ENCODE results near the gene YWHAB.

Gene YWHAB

DNA sequence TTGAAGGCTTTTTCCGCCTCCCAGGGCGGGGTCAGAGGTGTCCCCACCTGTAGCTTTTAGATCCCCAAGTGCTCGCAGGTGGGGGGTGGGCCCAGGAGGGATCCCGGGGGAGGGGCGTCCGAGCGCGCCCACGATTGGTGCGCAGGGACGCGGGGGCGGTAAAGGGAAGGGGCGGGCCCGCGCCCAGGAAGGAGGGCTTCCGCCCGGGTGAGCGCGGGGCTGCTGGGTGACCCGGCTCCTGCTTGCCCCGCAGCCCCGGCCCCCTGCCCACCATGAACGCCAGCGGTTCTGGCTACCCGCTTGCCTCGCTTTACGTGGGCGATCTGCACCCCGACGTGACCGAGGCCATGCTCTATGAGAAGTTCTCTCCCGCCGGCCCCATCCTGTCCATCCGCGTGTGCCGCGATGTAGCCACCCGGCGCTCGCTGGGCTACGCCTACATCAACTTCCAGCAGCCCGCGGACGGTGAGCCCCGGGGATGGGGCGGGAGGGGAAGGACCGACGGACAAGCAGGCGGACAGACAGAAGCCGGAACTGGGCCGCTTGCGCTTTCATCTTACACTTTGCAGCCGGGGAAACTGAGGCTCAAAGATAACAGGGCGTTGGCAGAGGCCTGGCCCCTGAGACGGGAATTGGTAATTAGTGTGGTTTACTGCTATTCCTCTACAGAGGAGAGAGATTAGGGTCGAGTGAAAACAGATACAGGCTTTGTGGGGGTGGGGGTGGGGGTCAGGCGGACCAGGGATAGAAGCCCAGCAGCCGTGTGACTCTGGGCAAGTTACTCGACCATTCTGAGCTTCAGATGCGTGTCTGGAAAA is 24.6 kb downstream of the YWHAB start, which contains the start of gene PABPC1L:
Gene PABPC1L (plus strand): TSS at position 189 of the 818 bp plus-strand sequence. CDS start 84 bp downstream, at position 273.
- peak within 1 kb of the TSS; percentile 78 for H3K4me3 ChIP-seq (ENCODE audit: low read length)
- H3K79me2 ChIP-seq (ENCODE audit: low read length) = peaks cover 11% of the 10 kb centered on the region
- peaks cover 10% of the 10 kb centered on the region for H3K36me3 ChIP-seq (replicated peaks; ENCODE audit: insufficient read depth, low read length)
- H3K4me1 ChIP-seq (ENCODE audit: low read length) = peaks cover 19% of the 10 kb centered on the region
- H3K9ac ChIP-seq (ENCODE audit: low read length) = peak within 1 kb of the TSS; percentile 55; the same call in 1 of the 2 replicates
- peaks cover 12% of the 10 kb centered on the region; the same call in 1 of the 2 replicates for H3F3A ChIP-seq (ENCODE audit: insufficient read depth, low read length)
- H3K4me2 ChIP-seq (ENCODE audit: low read depth, low read length) = peak within 1 kb of the TSS; percentile 96
- no peaks in the 10 kb centered on the region for H4K20me1 ChIP-seq (ENCODE audit: insufficient read depth, low read length)
- TF ChIP-seq EZH2phosphoT487 (IDR thresholded peaks at IDR 0.05; ENCODE audit: low read length) (no peak), EZH2 (optimal IDR thresholded peaks at IDR 0.05; ENCODE audit: low read depth, low read length) (no peak), CTCF (IDR thresholded peaks at IDR 0.05; ENCODE audit: low read length) (no peak)
- no peaks in the 10 kb centered on the region for H3K9me3 ChIP-seq (replicated peaks; ENCODE audit: insufficient read depth, low read length)
- peak; percentile 89 for DNase-seq
- H3K27ac ChIP-seq (ENCODE audit: low read length) = peak within 1 kb of the TSS; percentile 21; the same call in 1 of the 2 replicates
- peak within 1 kb of the TSS; percentile 86 for H2AFZ ChIP-seq (ENCODE audit: low read length)
- no peaks in the 10 kb centered on the region for H3K9me2 ChIP-seq (replicated peaks; ENCODE audit: insufficient read depth, low read length)
- no peaks in the 10 kb centered on the region for H3K27me3 ChIP-seq (replicated peaks; ENCODE audit: insufficient read depth, low read length)

DNA sequence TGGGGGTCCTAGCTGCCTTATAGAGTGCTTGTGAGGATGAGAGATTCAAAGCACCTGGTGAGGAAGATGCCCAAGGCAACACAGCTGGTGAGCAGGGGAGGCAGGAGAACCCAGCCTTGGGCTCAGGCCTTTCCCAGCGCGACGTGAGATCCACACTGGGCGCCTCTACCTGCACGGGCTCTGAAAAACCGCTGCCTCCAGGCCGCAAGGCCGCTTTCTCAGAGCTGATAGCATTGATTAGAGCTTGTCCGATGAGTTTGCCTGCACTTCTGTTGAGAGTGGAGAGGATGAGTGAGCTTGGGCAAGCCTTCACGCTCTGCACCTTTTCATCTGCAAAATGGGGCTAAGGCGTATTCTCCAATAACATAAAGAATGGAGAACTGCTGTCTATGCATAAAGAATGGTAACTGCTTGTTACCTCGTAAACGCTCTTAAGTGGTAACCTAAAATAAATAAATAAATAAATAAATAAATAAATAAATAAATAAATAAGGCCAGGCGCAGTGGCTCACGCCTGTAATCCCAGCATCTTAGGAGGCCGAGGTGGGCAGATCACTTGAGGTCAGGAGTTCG is 25.3 kb downstream of the YWHAB start:
- Histone ChIP-seq H3K9me3 (replicated peaks; ENCODE audit: insufficient read depth, low read length) (no peaks in the 10 kb centered on the region), H2AFZ (ENCODE audit: low read length) (0 out of 2 replicates have a peak overlapping the region, but pooled peaks have one; percentile 86), H4K20me1 (ENCODE audit: insufficient read depth, low read length) (no peaks in the 10 kb centered on the region), H3K27ac (ENCODE audit: low read length) (no peak overlapping the region), H3K27me3 (replicated peaks; ENCODE audit: insufficient read depth, low read length) (no peaks in the 10 kb centered on the region), H3F3A (ENCODE audit: insufficient read depth, low read length) (peaks cover 12% of the 10 kb centered on the region; the same call in 1 of the 2 replicates), H3K36me3 (replicated peaks; ENCODE audit: insufficient read depth, low read length) (peaks cover 4% of the 10 kb centered on the region), H3K4me2 (ENCODE audit: low read depth, low read length) (peak overlapping the region; percentile 96; the same call in 1 of the 2 replicates), H3K79me2 (ENCODE audit: low read length) (peaks cover 9% of the 10 kb centered on the region), H3K9me2 (replicated peaks; ENCODE audit: insufficient read depth, low read length) (no peaks in the 10 kb centered on the region), H3K4me3 (ENCODE audit: low read length) (peak overlapping the region; percentile 78), H3K9ac (ENCODE audit: low read length) (peak overlapping the region; percentile 55; the same call in 1 of the 2 replicates), H3K4me1 (ENCODE audit: low read length) (peaks cover 19% of the 10 kb centered on the region)
- DNase-seq = no peak
- TF ChIP-seq CTCF (IDR thresholded peaks at IDR 0.05; ENCODE audit: low read length) = no peak
- TF ChIP-seq EZH2phosphoT487 (IDR thresholded peaks at IDR 0.05; ENCODE audit: low read length) = no peak
- TF ChIP-seq EZH2 (optimal IDR thresholded peaks at IDR 0.05; ENCODE audit: low read depth, low read length) = no peak

DNA sequence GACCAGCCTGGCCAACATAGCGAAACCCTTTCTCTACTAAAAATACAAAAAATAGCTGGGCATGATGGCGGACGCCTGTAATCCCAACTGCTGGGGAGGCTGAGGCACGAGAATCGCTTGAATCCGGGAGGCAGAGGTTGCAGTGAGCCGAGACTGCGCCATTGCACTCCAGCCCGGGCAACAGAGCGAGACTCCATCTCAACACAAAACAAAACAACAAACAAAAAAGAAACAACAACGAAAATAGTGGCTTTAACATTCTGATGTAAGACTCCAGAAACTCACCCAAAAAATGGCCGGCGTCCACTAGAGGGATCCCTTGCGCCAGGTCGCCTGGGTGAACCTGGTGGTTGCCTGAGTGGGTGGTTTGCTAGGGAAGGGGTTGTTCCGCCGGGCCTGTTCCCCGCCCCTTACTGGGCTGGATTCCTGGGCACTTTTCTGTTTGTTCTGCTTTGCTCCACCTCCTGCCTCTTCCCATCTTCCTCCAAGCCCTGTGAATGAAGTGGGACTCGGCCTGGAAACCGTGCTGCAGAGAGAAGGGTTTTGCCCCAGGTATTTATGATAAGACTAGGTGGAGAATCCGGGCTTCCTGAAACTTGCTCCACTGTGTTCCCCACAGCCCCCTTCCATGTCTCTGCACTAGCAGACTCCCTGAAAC is 25.9 kb downstream of the YWHAB start:
- Histone ChIP-seq H3F3A (ENCODE audit: insufficient read depth, low read length) (peaks cover 12% of the 10 kb centered on the region; the same call in 1 of the 2 replicates), H3K4me1 (ENCODE audit: low read length) (peaks cover 19% of the 10 kb centered on the region), H3K9me3 (replicated peaks; ENCODE audit: insufficient read depth, low read length) (no peaks in the 10 kb centered on the region), H3K9me2 (replicated peaks; ENCODE audit: insufficient read depth, low read length) (no peaks in the 10 kb centered on the region), H3K27me3 (replicated peaks; ENCODE audit: insufficient read depth, low read length) (no peaks in the 10 kb centered on the region), H3K79me2 (ENCODE audit: low read length) (peaks cover 8% of the 10 kb centered on the region), H2AFZ (ENCODE audit: low read length) (no peak overlapping the region), H3K27ac (ENCODE audit: low read length) (no peak overlapping the region), H3K4me2 (ENCODE audit: low read depth, low read length) (no peak overlapping the region), H3K4me3 (ENCODE audit: low read length) (no peak overlapping the region), H3K9ac (ENCODE audit: low read length) (no peak overlapping the region), H4K20me1 (ENCODE audit: insufficient read depth, low read length) (no peaks in the 10 kb centered on the region), H3K36me3 (replicated peaks; ENCODE audit: insufficient read depth, low read length) (no peaks in the 10 kb centered on the region; the same call in 1 of the 2 replicates)
- TF ChIP-seq EZH2 (optimal IDR thresholded peaks at IDR 0.05; ENCODE audit: low read depth, low read length) = no peak
- peak; percentile 38 for TF ChIP-seq CTCF (IDR thresholded peaks at IDR 0.05; ENCODE audit: low read length)
- TF ChIP-seq EZH2phosphoT487 (IDR thresholded peaks at IDR 0.05; ENCODE audit: low read length) = no peak
- DNase-seq = peak; percentile 38

Data from MM.1S (cell line).